AG10803 (cell line): ENCODE measurements around the gene NLRP3.
A peak's percentile ranks its signal among the peaks of the same experiment; 100 is the strongest.

ENCODE experiments used
- DNase-seq: peaks from one replicate; pipeline ENCODE4 v3.0.0; 2010; ENCODE audit warnings: low read depth
- H3K4me3 ChIP-seq: 2 replicates; pipeline ENCODE4 v1.5.1; 2011; ENCODE audit warnings: mild to moderate bottlenecking, low read length, control low read depth
- TF ChIP-seq, protein P1 (sequence below): conservative IDR thresholded peaks from 2 replicates; pipeline ENCODE4 v1.5.1; 2011; ENCODE audit warnings: mild to moderate bottlenecking, low read length, control low read depth, inconsistent platforms

Gene NLRP3

GRCh38 chr1:247441606-247442005 lies 25.6 kb downstream of the NLRP3 start:
- TF ChIP-seq, protein P1, sequence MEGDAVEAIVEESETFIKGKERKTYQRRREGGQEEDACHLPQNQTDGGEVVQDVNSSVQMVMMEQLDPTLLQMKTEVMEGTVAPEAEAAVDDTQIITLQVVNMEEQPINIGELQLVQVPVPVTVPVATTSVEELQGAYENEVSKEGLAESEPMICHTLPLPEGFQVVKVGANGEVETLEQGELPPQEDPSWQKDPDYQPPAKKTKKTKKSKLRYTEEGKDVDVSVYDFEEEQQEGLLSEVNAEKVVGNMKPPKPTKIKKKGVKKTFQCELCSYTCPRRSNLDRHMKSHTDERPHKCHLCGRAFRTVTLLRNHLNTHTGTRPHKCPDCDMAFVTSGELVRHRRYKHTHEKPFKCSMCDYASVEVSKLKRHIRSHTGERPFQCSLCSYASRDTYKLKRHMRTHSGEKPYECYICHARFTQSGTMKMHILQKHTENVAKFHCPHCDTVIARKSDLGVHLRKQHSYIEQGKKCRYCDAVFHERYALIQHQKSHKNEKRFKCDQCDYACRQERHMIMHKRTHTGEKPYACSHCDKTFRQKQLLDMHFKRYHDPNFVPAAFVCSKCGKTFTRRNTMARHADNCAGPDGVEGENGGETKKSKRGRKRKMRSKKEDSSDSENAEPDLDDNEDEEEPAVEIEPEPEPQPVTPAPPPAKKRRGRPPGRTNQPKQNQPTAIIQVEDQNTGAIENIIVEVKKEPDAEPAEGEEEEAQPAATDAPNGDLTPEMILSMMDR, result no peak
- DNase-seq, result peak; percentile 9
- H3K4me3 ChIP-seq, result no peak overlapping the region

DNA sequence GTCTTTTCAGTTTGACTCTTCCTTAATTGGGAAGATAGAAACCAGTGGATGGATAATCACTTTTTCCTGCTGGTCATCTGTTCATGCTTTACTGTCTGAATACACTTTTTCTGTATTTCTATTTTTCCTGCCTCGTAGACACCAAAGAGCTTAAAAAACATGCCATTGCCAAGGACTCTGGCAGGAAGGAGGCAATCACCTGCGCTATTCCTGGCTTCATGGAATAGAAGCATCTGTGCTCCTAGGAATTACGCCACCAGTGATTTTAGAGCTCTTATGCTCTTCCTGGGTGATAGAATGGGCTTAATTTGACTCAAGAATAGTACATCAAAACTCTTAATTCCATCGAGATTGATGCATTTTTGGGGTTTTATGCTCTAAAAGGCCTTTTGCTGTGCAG lies 26.2 kb downstream of the NLRP3 start:
- TF ChIP-seq, protein P1, result no peak
- no peak overlapping the region for H3K4me3 ChIP-seq
- DNase-seq, result no peak

DNA sequence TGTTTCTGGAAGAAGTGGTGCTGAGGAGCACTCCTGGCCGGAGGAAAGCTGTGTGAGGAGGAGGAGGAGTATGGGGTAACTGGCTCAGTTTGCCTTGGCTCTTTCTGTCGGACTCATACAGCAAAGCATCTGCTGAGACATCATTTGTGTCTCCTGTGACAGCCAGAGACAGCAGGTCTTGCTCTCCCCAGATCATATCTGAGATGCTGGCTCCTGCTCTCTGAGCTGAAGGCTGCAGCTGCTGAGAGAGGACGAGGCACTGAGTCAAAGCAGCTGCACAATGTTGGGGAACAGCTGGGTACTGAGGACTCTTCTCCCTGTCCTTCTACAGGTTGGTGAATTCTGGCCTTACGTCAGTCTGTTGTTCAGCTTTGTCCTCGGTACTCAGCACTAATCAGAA lies 27.7 kb downstream of the NLRP3 start:
- no peak for DNase-seq
- no peak overlapping the region for H3K4me3 ChIP-seq
- TF ChIP-seq, protein P1, result no peak

DNA sequence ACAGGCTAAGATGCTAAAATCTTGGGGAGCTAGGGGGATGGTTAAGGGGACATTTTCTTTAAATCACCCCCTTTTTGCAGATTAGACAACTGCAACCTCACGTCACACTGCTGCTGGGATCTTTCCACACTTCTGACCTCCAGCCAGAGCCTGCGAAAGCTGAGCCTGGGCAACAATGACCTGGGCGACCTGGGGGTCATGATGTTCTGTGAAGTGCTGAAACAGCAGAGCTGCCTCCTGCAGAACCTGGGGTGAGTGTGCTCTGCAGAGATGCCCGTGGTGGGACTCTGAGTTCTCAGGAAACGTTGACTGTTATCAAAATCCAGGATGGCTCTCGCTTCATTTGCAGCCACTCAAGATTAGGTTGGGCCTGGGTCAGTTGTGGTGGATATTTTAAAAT lies 28.6 kb downstream of the NLRP3 start:
- no peak overlapping the region for H3K4me3 ChIP-seq
- no peak for DNase-seq
- TF ChIP-seq, protein P1, result no peak

DNA sequence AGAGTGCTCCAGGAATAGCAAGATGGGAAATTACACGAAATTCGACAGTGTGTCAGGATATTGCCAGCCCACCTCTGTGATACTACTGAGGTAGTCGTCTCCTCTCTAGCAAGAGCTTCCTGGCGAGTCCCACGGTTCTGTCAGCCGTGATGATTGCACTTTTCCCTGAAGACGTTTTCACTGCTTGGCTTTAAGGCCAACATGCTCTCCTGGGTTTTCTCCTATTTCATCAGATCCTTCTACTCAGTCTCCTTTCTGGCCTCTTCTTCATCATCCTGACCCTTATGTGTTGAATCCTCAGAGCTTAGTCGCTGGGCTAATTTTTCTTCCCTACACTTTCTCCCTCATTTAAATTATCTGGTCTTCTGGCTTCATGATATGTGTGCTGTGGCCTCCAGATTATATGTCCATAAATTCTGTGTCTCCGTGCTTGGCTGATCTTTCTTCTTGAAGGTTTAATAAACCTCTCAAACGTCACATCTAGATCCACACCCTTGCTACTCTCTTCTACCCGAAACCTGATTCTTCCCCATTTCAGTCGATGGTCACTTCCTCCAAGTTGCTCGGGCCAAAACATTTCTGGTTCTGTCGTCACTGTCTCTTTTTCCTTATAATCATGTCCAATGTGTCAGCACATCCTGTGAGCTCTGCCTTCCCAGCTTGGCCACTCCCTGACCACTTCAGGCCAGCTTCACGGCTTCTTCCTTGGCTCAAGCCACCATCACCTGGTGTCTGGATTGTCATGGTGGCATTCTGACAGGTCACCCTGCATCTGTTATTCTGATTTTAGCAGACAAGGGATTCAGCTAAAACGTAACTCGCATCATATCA lies 29.8 kb downstream of the NLRP3 start:
- no peak overlapping the region for H3K4me3 ChIP-seq
- no peak for DNase-seq
- TF ChIP-seq, protein P1, result no peak

DNA sequence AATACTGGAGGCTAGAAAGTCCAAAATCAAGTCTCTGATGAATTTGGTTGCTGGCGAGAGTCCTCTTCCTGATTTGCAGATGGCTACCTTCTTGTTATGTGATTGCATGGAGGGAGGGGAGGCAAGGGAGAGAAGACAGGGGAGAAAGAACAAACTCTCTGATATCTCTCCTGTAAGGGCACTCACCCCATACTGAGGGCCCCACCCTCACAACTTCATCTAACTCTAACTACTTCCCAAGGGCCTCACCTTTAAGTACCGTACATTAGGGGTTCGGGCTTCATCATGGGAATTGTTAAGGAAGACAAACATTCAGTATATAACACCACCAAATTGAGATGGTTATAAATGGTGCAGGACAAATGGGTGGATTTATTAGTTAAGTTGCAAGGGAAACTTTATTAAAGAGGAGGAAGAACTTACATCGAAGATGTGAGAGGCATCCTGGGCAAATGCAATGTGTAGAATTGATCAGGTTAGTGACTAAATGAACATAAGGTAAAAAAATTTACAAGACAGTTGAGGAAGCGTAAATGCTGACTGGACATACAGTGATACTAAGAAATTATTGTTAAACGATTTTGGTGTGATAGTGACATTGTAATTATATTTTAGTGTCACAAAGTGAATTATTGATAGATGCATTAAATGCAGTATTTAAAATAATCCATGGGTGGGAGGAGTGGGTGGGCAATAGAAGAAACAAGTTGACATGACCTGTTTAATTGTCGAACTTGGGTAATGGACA lies 31.4 kb downstream of the NLRP3 start:
- no peak overlapping the region for H3K4me3 ChIP-seq
- TF ChIP-seq, protein P1, result no peak

More for the DNA sequence above, 31.4 kb downstream of the NLRP3 start:
- no peak for DNase-seq
